Erythroblast (primary cell): ENCODE results near the gene PDGFB.
"Not testable (repeated sequence)": the region's sequence is repeated elsewhere in the genome, so short reads cannot be mapped to it uniquely, and the experiment has no call there.

Experiments
- DNase-seq, 2 experiments: peaks; one replicate each; lab custom pipeline; 2025; lab: John Stamatoyannopoulos, UW
- GATA1 ChIP-seq: IDR thresholded peaks from 2 replicates; pipeline ENCODE4 v1.6.1; 2011; ENCODE audit warnings: low read depth, mild to moderate bottlenecking, control low read depth, low read length, moderate library complexity
- POLR2A ChIP-seq: IDR thresholded peaks from 2 replicates; pipeline ENCODE4 v1.6.1; 2011; ENCODE audit warnings: mild to moderate bottlenecking, low read length

PDGFB gene

GRCh38 chr22:39229075-39229474 is 15.7 kb downstream of the PDGFB start:
- no peak for DNase-seq
- TF ChIP-seq GATA1 (no peak), POLR2A (no peak)

GRCh38 chr22:39227542-39228272 is 17.1 kb downstream of the PDGFB start:
- TF ChIP-seq POLR2A = no peak
- TF ChIP-seq GATA1 = no peak
- DNase-seq = no peak

GRCh38 chr22:39226353-39226752 is 18.4 kb downstream of the PDGFB start:
- TF ChIP-seq GATA1 (no peak), POLR2A (no peak)
- no peak for DNase-seq

- no peak for DNase-seq
- TF ChIP-seq GATA1 (no peak), POLR2A (no peak)
Measured at GRCh38 chr22:39225591-39225990, 19.2 kb downstream of the PDGFB start.

- no peak for DNase-seq
- TF ChIP-seq GATA1 (no peak), POLR2A (no peak)
Measured at GRCh38 chr22:39224550-39224949, 20.2 kb downstream of the PDGFB start.

- TF ChIP-seq GATA1 (no peak), POLR2A (no peak)
- DNase-seq = no peak
Measured at GRCh38 chr22:39223091-39223710, 21.6 kb downstream of the PDGFB start.

GRCh38 chr22:39221999-39222686 is 22.6 kb downstream of the PDGFB start:
- TF ChIP-seq POLR2A = no peak
- no peak for DNase-seq

GRCh38 chr22:39220890-39221850 is 23.6 kb downstream of the PDGFB start:
- TF ChIP-seq GATA1 (no peak), POLR2A (no peak)

GRCh38 chr22:39220450-39220849 is 24.3 kb downstream of the PDGFB start:
- DNase-seq = no peak
- no peak for TF ChIP-seq POLR2A
- no peak for TF ChIP-seq GATA1

More at GRCh38 chr22:39220890-39221850, 23.6 kb downstream of the PDGFB start:
- no peak for DNase-seq

GRCh38 chr22:39219071-39220039 is 25.4 kb downstream of the PDGFB start:
- DNase-seq = peak in 1 of 2 experiments; percentile 34

GRCh38 chr22:39218432-39218831 is 26.4 kb downstream of the PDGFB start:
- not testable (repeated sequence) for DNase-seq

More at GRCh38 chr22:39219071-39220039, 25.4 kb downstream of the PDGFB start:
- TF ChIP-seq POLR2A = no peak
- no peak for TF ChIP-seq GATA1

GRCh38 chr22:39216143-39216490 is 28.7 kb downstream of the PDGFB start:
- DNase-seq = no peak
- TF ChIP-seq GATA1 (no peak), POLR2A (no peak)
